OCI-LY1 (cell line): ENCODE data around the gene STARD13.

Experiments used
- H2AFZ ChIP-seq: fragments of 200-600 bp; sonication (generic), shearing (Covaris generic); 2 replicates; pipeline ENCODE4 v1.6.0; 2014; ENCODE audit warnings: antibody characterized with exemption, mild to moderate bottlenecking, low read length
- H3F3A ChIP-seq: fragments of 200-600 bp; sonication (generic), shearing (Covaris generic); 2 replicates; pipeline ENCODE4 v1.6.0; 2014; ENCODE audit warnings: mild to moderate bottlenecking, antibody characterized with exemption, low read length, moderate library complexity; ENCODE audit not compliant: insufficient read depth
- H3K27ac ChIP-seq: fragments of 200-600 bp; sonication (generic); 2 replicates; pipeline ENCODE4 v1.5.1; 2014; ENCODE audit warnings: low read length, mixed run types, mild to moderate bottlenecking, low read depth; ENCODE audit not compliant: poor library complexity, severe bottlenecking
- H3K27me3 ChIP-seq: fragments of 200-600 bp; sonication (generic); 2 replicates; pipeline ENCODE4 v1.6.0; 2014; ENCODE audit warnings: antibody characterized with exemption, mild to moderate bottlenecking, low read length, moderate library complexity; ENCODE audit not compliant: insufficient read depth
- H3K36me3 ChIP-seq: fragments of 200-600 bp; sonication (generic); 2 replicates; pipeline ENCODE4 v1.6.1; 2014; ENCODE audit warnings: mild to moderate bottlenecking, antibody characterized with exemption, low read length, moderate library complexity, mixed read lengths; ENCODE audit not compliant: insufficient read depth
- H3K4me1 ChIP-seq: fragments of 200-600 bp; sonication (generic); 2 replicates; pipeline ENCODE4 v1.5.1; 2014; ENCODE audit warnings: mild to moderate bottlenecking, low read length, moderate library complexity; ENCODE audit not compliant: insufficient read depth, severe bottlenecking
- H3K4me2 ChIP-seq: fragments of 200-600 bp; sonication (generic), shearing (Covaris generic); 2 replicates; pipeline ENCODE4 v1.6.1; 2014; ENCODE audit warnings: low read length
- H3K4me3 ChIP-seq: fragments of 200-600 bp; sonication (generic); 2 replicates; pipeline ENCODE4 v1.5.1; 2014; ENCODE audit warnings: low read length, low read depth, mild to moderate bottlenecking, mixed read lengths; ENCODE audit not compliant: poor library complexity, severe bottlenecking
- H3K79me2 ChIP-seq: fragments of 200-600 bp; shearing (Covaris generic); 2 replicates; pipeline ENCODE4 v1.6.1; 2016; ENCODE audit warnings: mixed run types, low read length, mixed read lengths; ENCODE audit not compliant: insufficient read depth
- H3K9ac ChIP-seq: fragments of 200-600 bp; sonication (generic), shearing (Covaris generic); 2 replicates; pipeline ENCODE4 v1.6.1; 2014; ENCODE audit warnings: mild to moderate bottlenecking, low read length, mixed read lengths
- H3K9me2 ChIP-seq: fragments of 200-600 bp; sonication (generic), shearing (Covaris generic); 2 replicates; pipeline ENCODE4 v1.6.1; 2014; ENCODE audit warnings: low read depth, mild to moderate bottlenecking, low read length, mixed read lengths
- H3K9me3 ChIP-seq: fragments of 200-600 bp; shearing (Covaris generic); 2 replicates; pipeline ENCODE4 v1.6.1; 2014; ENCODE audit warnings: low read length, mixed read lengths
- H4K20me1 ChIP-seq: fragments of 200-600 bp; sonication (generic), shearing (Covaris generic); 2 replicates; pipeline ENCODE4 v1.6.0; 2016; ENCODE audit warnings: mild to moderate bottlenecking, low read length; ENCODE audit not compliant: insufficient read depth
- CTCF ChIP-seq: fragments of 200-600 bp; sonication (generic), shearing (Covaris generic); IDR thresholded peaks from 2 replicates; pipeline ENCODE4 v1.5.1; 2017; ENCODE audit warnings: mild to moderate bottlenecking, antibody characterized with exemption, low read length, moderate library complexity, mixed read lengths
- EZH2 ChIP-seq: fragments of 200-600 bp; sonication (generic), shearing (Covaris generic); IDR thresholded peaks from 2 replicates; pipeline ENCODE4 v1.8.0; 2017; ENCODE audit warnings: borderline replicate concordance, mixed run types, mild to moderate bottlenecking, antibody characterized with exemption, low read length, moderate library complexity, mixed read lengths

The STARD13 gene

GRCh38 chr13:33260168-33261098, 25.1 kb downstream of the STARD13 start:
- no peaks in the 10 kb centered on the region for H3K4me1 ChIP-seq
- no peak overlapping the region for H3K4me2 ChIP-seq
- H3F3A ChIP-seq, result no peaks in the 10 kb centered on the region

DNA sequence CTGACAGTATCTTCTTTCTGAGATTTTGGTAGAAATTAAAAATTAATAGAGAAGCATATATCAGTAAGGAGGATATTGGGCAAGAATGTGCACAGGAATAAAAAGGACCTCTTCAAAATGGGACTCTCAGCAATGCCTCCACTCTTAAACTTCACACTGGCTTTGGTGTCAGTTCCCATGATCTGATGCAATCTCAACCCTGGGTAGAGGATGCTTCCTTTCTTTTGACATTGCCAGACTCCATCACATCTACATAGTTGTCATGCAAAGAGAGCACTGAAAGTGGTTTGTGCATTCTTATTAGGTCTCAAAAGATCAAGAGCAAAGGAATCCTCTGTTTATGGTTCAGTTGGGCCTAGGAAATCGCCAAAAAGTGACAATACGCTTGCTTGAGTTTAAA, 26.3 kb downstream of the STARD13 start:
- no peaks in the 10 kb centered on the region for H3K4me1 ChIP-seq
- H3K4me2 ChIP-seq, result no peak overlapping the region
- no peaks in the 10 kb centered on the region for H3K27me3 ChIP-seq
- H4K20me1 ChIP-seq, result no peaks in the 10 kb centered on the region
- no peak overlapping the region for H3K9ac ChIP-seq
- no peaks in the 10 kb centered on the region for H3K9me3 ChIP-seq
- no peak for TF ChIP-seq CTCF
- no peak for TF ChIP-seq EZH2
- no peak overlapping the region for H2AFZ ChIP-seq
- no peak overlapping the region for H3K27ac ChIP-seq
- no peaks in the 10 kb centered on the region for H3K9me2 ChIP-seq
- H3K79me2 ChIP-seq, result no peaks in the 10 kb centered on the region
- no peak overlapping the region for H3K4me3 ChIP-seq
- H3F3A ChIP-seq, result no peaks in the 10 kb centered on the region
- no peaks in the 10 kb centered on the region for H3K36me3 ChIP-seq

More at GRCh38 chr13:33260168-33261098, 25.1 kb downstream of the STARD13 start:
- Histone ChIP-seq H3K9ac (no peak overlapping the region), H3K9me3 (no peaks in the 10 kb centered on the region), H4K20me1 (no peaks in the 10 kb centered on the region), H3K36me3 (no peaks in the 10 kb centered on the region), H3K4me3 (no peak overlapping the region), H3K79me2 (no peaks in the 10 kb centered on the region), H2AFZ (no peak overlapping the region), H3K27me3 (no peaks in the 10 kb centered on the region), H3K27ac (no peak overlapping the region), H3K9me2 (no peaks in the 10 kb centered on the region)
- TF ChIP-seq EZH2 (no peak), CTCF (no peak)

DNA sequence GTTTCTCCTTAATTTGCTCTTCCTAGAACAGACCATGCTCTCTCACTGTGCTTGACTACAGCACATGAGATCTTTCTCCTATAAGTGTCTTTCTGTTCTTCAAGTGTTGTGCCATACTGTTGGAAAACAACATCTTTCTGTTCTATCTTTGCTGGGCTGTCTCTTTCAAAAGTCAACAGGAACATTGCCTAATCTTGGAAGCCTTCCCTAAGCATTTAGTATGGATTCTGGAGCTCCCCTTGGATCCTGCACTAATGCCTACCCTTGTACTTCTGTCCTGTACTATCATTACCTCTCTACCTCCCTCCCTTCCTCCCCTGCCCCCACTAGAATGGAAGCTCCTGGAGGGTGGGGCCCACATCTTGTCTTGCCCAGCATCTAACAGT, 26.8 kb downstream of the STARD13 start:
- no peaks in the 10 kb centered on the region for H4K20me1 ChIP-seq
- no peaks in the 10 kb centered on the region for H3K9me3 ChIP-seq
- H3K9me2 ChIP-seq, result no peaks in the 10 kb centered on the region
- H3K27me3 ChIP-seq, result no peaks in the 10 kb centered on the region
- H3K9ac ChIP-seq, result no peak overlapping the region
- no peaks in the 10 kb centered on the region for H3K4me1 ChIP-seq
- H3K79me2 ChIP-seq, result no peaks in the 10 kb centered on the region
- H3K4me3 ChIP-seq, result no peak overlapping the region
- H3K4me2 ChIP-seq, result no peak overlapping the region
- no peak overlapping the region for H3K27ac ChIP-seq
- H2AFZ ChIP-seq, result no peak overlapping the region
- no peaks in the 10 kb centered on the region for H3F3A ChIP-seq
- TF ChIP-seq EZH2 (no peak), CTCF (no peak)
- no peaks in the 10 kb centered on the region for H3K36me3 ChIP-seq
